GM21786 (cell line): ENCODE data around the gene SHROOM2.

Experiments used
- ATAC-seq: cut with Tn5 transposase; IDR thresholded peaks from one replicate; pipeline ENCODE4 v1.9.1; 2021; ENCODE audit not compliant: unreplicated experiment

Gene SHROOM2

DNA sequence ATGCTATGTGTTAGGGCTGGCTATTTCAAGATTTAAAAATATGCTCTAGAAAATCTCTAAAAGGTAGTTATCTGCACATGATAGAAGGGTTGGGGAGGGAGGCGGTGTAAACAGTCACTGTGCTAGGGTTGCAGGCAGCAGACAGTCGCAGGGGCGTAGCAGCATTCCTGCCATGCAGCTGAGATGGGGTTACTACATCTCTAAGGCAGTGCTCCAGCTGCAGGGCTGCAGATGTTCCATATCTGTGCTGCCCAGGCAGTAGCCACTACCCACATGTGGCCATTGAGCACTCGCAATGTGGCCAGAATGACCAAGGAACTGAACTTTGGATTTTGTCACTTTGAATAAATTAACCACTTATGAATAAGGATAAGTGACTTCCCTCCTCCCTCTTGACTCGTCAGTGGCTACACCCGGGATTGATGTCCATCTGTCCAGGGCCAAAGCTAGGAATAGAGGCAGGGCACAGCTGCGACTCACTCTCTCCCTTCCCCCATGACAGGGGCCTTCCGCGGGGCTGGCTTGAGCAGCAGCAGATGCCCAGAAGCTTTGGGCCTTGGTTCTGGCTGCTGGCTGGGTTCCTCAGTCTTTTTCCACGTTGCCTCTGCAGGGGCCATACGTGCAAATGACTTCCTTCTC, 101.5 kb downstream of the SHROOM2 start:
- no peak for ATAC-seq

DNA sequence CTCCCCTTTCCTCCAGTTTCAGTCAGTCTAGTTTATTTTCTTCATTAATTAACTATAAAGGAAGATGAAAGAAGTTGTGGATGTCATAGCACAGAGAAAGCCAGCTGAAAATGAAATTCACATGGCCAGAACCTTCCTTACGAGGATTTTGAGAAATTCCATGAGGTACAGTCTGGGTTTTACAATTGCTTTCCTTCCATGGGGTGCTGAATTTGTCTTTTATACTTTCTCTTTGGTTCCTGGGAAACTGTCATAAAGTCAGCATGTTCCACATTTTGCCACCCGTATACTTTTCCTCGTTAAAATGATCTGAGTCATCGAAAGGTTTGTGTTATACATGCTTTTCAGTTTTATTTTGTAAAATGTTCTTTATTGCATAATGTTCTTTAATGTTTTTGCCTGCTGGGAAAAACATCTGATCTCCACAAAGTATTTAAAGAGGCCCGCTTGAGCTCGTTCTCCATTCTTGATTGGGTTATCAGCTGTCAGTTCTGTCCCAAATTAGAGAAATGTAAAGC, 102.8 kb downstream of the SHROOM2 start:
- no peak for ATAC-seq

DNA sequence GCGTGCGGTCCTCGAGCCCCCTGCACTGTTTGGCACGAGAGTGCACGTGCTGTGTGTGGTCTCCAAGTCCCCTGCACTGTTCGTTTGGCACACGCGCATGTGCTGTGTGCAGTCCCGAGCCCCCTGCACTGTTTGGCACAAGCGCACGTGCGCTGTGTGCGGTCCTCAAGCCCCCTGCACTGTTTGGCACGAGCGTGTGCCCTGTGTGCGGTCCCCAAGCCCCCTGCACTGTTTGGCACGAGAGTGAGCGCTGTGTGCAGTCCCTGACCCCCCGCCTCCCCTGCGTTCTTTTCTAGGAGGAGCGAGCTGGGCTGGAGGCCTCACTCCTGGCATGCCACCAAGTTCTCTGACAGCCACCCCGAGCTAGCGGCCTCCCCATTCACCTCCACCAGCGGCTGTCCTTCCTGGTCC, 104.5 kb downstream of the SHROOM2 start:
- no peak for ATAC-seq

DNA sequence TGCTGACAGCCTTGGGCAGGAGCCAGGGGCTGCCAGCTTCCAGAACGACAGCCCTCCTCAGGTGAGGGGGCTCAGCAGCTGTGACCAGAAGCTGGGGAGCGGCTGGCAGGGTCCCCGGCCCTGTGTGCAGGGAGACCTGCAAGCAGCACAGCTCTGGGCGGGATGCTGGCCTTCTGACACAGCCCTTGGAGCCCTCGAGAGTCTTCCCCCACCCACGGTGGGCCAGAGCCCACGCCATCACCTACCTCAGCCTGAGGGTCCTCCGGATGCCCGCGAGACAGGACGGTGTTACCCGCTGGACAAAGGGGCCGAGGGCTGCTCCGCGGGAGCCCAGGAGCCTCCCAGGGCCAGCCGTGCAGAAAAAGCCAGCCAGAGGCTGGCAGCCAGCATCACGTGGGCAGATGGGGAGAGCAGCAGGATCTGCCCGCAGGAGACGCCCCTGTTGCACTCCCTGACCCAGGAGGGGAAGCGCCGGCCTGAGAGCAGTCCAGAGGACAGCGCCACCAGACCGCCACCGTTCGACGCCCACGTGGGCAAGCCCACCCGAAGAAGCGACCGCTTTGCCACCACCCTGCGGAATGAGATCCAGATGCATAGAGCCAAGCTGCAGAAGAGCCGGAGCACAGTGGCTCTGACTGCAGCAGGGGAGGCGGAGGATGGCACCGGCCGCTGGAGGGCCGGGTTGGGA, 109.1 kb downstream of the SHROOM2 start:
- no peak for ATAC-seq

DNA sequence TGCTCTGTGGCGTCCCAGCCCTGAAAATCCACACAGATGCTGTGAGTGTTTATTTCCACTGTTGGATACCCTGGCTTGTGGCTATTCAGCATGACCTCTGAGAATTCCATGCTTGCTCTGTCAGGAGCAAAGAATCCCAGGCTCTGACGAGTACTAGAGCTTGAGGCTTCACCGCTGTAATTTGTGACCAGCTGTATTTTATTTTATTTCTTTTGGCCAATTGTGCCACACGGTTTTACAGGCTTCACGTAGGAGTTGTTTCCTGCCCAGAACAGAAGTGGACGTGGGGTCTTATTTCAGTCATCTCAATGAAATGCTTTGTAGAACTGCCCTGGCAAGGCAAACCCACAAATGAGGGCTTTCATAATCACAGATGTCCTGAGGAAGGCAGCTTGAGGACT, 111.5 kb downstream of the SHROOM2 start:
- ATAC-seq, result no peak

DNA sequence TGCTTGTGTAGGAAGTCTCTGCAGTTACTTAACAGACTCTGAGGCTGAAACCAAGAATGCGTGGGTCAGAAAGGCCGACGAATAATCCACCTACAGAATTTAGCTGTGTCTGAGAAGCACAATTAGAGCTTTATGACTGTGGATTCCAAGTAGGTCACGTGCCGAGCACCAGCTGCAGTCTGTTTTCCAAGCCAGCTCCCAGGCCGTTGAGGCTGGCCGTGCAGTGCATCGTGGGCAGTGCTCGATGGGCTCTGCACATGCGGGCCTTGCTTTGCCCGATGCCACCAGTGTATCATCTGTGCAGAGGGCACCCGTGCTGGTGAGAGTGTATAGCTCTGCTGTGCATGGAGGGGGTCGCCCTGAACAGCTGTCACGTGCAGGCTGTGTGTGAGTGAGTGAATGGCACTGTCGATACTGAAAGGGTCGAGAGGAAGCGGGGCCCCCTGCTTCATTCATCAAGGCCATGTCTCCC, 113.4 kb downstream of the SHROOM2 start:
- ATAC-seq, result no peak

DNA sequence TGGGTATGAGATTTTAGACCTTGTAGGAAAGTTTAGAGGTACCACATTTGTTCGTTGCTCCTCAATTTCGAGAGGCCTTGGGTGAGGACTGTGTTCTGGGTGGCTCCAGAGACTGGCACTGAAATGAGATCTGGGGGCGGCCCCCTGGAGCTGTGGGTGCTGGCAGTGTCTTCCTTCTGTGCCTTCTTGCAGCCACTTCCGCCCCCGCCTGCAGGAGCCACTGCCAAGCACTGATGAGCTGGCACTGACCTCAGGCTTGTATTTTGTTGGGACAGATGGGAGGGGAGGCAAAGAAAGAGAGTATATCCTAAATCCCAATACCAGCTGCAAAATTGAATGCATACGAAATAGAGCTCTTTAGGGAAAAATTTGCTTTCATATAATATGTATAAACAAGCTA, 116.4 kb downstream of the SHROOM2 start:
- ATAC-seq, result no peak

DNA sequence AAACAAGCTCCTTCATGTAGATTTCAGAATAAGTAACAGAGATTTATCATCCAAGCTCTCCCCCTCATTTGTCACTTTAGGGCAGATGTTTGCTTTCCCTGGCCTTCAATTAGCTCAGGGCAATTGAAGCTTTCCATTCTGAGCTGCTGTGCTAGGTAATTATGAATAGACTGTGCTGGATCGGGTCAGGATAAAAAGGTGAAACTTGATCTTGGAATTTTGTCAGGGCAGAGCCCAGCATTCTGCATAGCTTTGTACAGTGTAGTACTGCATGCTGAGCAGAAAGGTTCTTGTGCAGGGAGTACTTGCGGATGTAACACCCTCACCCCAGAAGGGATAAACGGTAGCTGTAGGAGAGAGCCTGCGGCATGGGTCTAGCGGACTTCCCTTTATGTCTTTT, 116.9 kb downstream of the SHROOM2 start:
- ATAC-seq, result no peak

DNA sequence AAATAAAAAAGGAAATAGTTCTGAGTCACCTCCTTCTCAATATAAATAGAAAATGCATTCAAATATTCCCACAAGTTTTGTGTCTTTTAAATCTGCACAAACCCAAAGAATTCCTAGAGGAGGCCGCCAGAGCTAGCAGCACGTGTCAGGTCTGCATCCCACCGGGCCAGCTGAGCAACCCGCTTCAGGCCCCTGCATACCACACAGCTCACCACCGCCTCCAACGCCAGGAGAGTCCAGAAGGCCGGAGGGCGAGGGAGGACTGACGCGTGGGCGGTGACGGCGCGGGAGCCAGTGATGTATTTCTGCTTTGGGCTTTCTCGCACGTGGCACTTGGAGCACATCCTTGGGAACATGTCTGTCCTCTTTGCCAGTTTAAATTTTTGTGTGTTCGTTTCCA, 119.1 kb downstream of the SHROOM2 start:
- no peak for ATAC-seq

DNA sequence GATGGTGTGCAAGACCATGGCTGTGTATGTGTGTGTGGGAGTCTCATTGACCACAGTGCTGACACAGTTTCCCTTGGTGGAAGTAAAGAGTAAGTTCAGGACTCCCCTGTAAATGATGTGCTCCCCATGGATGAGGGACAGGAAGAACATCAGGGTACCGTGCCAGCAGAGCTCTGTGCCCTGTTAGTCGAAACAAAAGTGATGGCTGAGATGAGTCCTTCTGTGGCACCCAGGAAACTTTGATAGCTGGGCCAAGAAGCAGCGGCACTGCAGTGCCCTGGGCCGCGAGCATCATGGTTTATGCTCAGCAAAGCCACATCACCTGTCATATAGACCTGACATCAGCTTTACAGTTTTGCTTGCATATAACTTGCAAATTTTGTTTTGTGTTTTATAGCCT, 119.5 kb downstream of the SHROOM2 start:
- ATAC-seq, result no peak

DNA sequence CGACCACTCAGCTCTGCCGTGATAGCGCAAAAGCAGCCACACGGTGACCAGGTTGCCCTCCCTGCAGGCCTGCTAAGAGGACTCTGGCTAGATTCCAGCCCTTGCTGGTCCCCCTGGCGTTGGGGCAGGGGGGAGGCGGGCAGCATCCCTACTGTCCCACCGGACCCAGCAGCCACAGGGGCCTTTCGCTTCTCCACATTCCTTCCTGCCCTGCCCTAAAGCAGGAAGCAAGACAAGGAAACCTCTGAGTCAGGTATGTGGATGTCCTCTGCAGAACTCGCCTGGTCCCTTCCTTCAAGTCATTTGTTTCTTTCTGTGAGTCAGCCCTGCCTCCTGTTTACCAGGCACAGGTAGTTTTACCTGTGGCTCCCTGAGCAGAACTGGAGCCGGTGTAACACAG, 120.7 kb downstream of the SHROOM2 start:
- ATAC-seq, result no peak

DNA sequence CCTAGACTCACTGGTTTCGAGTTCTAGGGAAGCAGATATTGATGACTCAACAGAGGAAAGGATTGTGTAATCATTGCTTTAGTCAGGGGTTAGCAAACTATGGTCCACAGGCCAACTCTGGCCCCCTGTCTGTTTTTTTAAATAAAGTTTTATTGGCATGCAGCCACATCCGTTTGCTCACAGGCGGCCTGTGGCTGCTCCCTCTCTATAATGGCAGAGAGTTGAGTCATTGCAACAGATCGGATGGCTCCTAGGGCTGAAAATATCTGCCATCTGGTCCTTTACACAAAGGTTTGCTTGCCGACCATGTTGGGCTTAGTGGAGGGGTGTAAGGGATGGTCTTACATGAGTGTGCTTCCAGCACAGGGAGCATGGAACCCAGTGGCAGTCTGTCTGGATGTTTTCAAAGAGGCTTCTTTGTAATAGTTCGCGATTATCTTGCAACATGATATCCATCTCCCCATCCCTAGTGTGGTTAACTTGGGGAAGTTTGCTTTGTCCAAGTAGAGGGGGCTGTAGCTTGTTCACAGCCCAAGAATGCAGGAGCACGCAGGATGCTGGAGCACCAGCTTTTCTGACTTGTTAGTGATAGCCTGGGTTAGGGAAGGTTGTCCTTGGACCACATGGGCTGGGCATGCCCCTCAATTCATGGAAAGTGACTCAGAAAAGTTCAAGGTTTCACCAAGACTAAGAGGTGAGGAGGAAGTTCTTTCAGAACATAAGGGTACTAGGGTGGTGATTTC, 121.6 kb downstream of the SHROOM2 start:
- ATAC-seq, result no peak

DNA sequence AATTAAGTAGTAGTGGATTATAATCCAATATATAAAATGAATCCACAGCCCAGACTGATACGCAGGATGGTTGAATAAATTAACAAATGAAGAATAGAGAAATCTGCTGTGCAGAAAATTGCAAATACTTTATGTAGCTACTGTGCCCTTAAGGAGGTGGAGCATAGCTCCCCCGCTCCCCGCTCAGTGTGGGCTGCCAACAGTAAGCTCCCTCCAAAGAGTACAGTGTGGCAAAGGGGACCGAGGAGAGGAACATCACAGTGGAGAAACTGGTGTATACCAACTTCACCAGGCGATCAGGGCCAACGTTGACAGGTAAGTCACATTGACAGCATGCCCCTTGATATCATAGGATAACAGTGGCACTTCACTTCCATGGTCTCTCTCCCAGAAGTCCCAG, 123.0 kb downstream of the SHROOM2 start:
- no peak for ATAC-seq

DNA sequence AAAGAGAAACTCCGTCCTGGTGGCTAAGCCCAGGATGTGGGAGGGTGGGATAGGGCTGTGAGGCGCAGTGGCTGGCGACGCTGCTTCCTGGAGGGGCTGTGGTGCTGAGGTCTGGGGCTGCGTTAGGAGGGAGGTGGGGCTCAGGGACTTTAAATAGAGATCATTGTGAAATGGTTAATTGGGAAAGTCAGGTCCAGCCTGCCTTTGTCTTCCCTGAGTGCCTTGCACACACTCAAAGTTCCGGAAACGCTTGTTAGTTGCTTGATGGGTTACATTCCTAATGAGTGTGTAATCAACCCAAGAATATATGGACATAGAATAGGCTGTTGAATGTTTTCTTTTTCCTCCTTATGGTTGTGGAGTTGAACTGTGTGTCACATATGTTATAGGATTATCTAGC, 125.3 kb downstream of the SHROOM2 start:
- ATAC-seq, result no peak

DNA sequence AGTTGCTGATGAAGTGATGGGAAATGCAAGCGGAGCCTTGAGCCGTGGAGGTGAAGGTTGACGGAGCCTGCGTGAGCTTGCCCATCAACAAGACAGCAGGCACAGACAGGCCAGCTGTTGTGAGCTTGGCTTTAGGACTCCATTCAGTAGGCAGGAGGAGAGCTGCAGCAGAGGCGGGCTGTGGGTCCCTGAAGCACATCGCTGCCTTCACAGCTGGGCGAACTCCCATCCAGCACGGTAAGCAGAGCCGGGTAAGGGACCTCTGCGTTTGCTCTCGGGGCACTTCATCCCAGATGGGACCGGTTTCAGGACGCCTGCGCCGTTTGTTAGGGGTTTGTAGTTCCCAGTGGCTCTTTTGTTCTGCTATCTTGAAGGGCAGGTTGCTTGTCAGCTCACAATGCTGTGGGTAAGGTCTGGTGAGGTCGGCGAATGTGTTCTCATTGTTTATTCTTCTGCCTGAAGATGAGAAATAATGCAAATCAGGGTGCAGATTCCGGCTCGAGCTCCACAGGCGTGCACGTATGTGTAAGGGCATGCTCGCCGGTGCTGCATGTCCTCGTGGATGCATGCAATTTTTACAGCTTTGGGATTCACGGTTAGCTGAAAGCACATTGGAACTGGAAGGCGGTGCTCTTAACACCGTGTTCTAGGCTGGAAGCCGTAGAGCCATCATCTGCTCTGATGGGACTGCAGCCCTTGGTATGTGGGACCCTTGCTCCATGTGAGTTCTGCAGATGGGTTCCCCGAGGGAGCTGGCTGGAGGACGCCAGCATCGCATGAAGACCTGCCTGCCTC, 126.3 kb downstream of the SHROOM2 start:
- ATAC-seq, result no peak

DNA sequence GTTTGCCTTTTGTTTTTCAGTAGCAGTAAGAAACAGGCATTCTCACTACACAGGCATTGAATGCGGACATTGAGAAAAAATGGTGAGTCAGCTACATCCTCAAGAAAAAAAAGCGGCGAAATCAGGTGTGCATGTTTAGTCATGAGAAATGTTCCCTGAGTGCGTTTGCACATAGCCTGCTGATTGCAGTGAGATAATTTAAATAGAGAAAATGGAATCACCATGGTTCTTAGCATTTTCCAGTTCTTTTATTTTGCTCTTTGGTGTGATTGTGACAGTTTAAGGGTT, 126.9 kb downstream of the SHROOM2 start:
- ATAC-seq, result no peak

DNA sequence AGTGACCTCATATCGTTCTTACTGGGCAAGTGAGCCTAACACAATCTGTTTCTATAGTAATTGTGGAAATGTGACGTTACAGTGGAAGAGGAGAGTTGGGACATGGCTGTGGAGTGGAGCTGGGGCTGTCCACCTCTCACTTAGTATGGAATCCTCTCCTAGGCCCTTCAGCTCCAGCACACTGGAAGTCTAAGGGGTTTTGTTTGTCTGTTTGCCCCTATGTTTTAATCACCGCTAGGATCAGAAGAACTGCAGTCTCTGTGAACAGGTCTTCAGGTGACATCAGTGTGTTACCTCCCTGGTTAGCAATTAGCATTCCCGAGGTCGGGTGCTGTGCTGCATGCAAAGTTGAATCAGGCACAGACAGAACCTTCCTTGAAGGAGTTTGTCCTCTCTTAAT, 131.6 kb downstream of the SHROOM2 start:
- no peak for ATAC-seq

DNA sequence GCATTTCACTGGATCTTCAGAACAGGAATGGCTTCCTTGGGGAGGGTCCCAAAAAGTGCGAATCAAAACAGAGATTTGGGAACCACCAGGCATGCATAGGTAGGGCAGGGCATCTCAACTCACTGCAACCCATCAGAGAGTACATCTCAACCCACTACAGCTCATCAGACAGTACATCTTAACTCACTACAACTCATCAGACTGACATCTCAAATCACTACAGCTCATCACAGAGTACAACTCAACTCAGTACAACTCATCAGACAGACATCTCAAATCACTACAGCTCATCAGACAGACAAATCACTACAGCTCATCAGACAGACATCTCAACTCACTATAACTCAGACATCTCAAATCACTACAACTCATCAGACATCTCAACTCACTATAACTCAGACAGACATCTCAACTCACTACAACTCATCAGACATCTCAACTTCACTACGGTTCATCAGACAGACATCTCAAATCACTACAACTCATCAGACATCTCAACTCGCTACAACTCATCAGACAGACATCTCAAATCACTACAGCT, 133.5 kb downstream of the SHROOM2 start:
- ATAC-seq, result no peak

DNA sequence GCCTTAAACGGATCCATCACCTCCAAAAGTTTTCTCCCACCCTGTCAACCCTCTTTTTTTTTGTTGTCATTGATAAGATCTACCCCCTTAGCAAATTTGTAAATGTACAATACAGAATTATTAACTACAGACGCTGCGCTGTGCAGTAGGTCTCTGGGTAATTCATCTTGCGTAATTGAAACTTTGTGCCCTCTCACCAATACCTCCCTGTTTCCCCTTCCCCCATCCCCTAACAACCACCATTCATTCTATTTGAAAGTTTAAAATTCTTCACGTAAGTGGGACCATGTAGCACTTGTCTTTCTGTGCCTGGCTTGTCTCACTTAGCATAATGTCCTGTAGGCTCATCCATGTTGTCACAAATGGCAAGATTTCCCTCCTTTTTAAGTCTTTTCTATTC, 135.2 kb downstream of the SHROOM2 start:
- ATAC-seq, result no peak

DNA sequence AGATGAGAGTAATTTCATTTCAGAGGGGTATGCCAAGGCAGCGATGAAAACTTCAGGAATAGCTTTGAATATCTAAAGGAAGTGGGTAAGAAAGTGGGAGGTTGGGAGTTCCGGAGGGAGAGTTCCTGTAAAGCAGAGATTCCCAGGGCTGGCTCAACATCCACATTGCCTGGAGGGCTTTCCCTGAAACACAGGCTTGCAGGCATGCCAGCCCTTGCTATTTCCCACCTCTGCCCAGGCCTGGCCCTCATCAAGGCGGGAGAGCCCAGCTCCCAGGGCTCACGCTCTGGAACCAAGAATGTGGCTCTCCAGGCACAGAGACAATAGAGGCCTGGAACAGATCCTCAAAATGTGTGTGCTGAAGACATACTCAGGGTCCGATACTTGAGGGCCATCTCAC, 137.1 kb downstream of the SHROOM2 start:
- ATAC-seq, result no peak

DNA sequence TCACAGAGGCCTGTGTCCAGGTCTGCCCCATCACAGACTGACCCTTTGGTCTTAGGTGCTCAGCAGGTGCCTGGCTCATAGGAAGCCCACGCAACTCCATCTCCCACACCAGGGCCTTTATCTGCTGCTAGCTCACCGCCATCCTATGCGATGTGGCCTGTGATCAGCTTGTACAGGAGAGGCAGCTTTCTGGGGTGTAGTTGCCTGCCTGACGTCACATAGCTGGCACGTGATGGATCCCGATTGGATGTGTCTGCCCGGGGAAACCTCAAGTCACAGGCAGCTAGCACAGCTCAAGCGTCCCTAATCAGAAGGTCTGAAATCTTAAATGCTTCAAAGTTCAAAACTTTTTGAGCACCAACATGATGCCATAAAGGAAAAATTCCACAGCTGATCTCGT, 139.8 kb downstream of the SHROOM2 start:
- ATAC-seq, result no peak
